Bronchial epithelial cell (primary cell): ENCODE results near the gene RNF121. TPM values are rescaled to one million over a fixed set of nuclear protein-coding genes. Genes with fewer than 3 reads are reported as not detected.

Experiments
- DNase-seq: peaks from one replicate; pipeline ENCODE4 v3.0.0-alpha.2; 2010; ENCODE audit warnings: low read depth
- FAIRE-seq: peaks from 2 replicates; lab custom pipeline; 2011; peaks lifted over from hg19 to GRCh38; lab: Jason Lieb, UNC
- H3K27me3 ChIP-seq: 2 replicates; pipeline ENCODE4 v1.5.1; 2011; ENCODE audit warnings: low read length; ENCODE audit not compliant: control insufficient read depth, insufficient read depth
- H3K36me3 ChIP-seq: 2 replicates; pipeline ENCODE4 v1.5.1; 2011; ENCODE audit warnings: low read length; ENCODE audit not compliant: control insufficient read depth, insufficient read depth
- H3K4me3 ChIP-seq: 2 replicates; pipeline ENCODE4 v1.5.1; 2011; ENCODE audit warnings: mild to moderate bottlenecking, low read depth, low read length, control low read depth
- total RNA-seq: library from RNA; depleted of rRNA; stranded (reverse); fragments of >200 nt; gene quantifications from 2 replicates; pipeline ENCODE4 v1.2.1, GENCODE V29; 2014
- TF ChIP-seq, protein P1 (sequence below): IDR thresholded peaks from 2 replicates; pipeline ENCODE4 v1.5.1; 2011; ENCODE audit warnings: mild to moderate bottlenecking, moderate library complexity, low read length, control low read depth, inconsistent platforms; ENCODE audit not compliant: insufficient read depth, severe bottlenecking

RNF121 gene
- total RNA-seq, 1 donor from 2014 or later = 32.6 TPM

DNA sequence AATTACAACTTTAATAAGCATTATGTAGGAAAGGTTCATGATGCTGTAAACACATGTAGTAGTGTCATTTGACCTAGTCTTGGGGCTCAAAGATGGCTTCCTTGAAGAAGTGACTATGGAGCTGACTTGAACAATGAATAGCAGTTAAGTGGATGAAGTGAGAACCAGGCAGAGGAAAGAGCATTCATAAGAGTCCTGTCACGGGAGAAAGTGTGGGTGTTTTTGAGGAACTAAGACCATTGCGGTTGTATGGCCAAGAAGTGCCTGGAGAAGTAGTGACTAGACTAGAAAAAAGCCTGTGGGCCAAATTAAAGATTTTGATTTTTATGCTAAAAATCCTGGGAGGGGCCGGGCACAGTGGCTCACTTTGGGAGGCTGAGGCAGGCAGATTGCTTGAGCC lies 62.6 kb downstream of the RNF121 start:
- Histone ChIP-seq H3K4me3 (no peak overlapping the region), H3K27me3 (no peaks in the 10 kb centered on the region), H3K36me3 (no peaks in the 10 kb centered on the region)
- DNase-seq = no peak
- no peak for FAIRE-seq
- TF ChIP-seq, protein P1, sequence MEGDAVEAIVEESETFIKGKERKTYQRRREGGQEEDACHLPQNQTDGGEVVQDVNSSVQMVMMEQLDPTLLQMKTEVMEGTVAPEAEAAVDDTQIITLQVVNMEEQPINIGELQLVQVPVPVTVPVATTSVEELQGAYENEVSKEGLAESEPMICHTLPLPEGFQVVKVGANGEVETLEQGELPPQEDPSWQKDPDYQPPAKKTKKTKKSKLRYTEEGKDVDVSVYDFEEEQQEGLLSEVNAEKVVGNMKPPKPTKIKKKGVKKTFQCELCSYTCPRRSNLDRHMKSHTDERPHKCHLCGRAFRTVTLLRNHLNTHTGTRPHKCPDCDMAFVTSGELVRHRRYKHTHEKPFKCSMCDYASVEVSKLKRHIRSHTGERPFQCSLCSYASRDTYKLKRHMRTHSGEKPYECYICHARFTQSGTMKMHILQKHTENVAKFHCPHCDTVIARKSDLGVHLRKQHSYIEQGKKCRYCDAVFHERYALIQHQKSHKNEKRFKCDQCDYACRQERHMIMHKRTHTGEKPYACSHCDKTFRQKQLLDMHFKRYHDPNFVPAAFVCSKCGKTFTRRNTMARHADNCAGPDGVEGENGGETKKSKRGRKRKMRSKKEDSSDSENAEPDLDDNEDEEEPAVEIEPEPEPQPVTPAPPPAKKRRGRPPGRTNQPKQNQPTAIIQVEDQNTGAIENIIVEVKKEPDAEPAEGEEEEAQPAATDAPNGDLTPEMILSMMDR = no peak

DNA sequence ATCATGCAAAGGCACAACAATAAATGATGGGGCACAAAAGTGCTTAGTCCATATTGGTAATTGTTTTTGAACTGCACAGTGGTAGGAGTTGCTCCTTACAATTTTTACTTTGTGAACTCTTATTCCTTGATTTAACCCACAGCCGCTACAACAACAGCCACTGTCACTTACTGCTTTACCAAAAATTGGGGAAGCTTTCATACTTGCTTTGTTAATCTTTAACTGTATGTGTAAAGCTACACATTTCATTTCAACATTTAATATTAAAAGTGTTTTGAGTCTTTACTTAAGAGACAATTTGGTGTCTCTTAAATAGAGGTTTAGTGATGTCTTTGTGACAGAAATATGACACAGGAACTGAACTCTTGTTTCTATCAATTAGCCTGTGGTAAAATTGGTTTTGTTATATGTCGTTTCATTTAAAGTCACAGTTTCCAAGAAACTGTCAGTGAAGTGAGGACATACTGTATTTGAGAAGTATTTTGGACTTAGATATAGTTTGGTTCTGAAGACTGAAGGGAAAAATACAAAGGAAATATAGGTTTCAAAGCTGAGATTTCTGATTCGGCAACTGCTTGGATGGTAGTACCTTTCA lies 63.4 kb downstream of the RNF121 start:
- Histone ChIP-seq H3K4me3 (no peak overlapping the region), H3K36me3 (no peaks in the 10 kb centered on the region), H3K27me3 (no peaks in the 10 kb centered on the region)
- no peak for DNase-seq
- FAIRE-seq = no peak
- TF ChIP-seq, protein P1 = no peak

DNA sequence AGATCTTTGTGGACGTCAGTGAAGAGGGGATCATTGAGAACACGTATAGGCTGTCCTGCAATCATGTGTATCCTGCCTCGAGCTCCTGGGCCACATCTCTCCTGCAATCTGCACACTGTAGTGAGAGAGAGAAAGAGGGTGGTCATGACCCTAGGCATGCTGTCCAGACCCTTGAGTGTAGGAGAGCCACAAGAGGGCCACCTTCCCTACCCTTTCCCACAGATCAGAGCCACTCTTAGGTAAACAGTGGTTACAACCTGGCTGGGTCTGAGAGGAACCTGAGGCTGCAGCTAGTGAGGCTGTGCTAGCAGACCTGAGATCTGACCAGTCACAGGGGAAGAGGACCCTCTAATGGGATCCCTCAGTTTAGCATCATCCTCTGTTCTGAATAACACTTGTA lies 65.9 kb downstream of the RNF121 start:
- TF ChIP-seq, protein P1 = no peak
- FAIRE-seq = no peak
- Histone ChIP-seq H3K27me3 (no peaks in the 10 kb centered on the region), H3K4me3 (no peak overlapping the region), H3K36me3 (no peaks in the 10 kb centered on the region)
- DNase-seq = no peak

DNA sequence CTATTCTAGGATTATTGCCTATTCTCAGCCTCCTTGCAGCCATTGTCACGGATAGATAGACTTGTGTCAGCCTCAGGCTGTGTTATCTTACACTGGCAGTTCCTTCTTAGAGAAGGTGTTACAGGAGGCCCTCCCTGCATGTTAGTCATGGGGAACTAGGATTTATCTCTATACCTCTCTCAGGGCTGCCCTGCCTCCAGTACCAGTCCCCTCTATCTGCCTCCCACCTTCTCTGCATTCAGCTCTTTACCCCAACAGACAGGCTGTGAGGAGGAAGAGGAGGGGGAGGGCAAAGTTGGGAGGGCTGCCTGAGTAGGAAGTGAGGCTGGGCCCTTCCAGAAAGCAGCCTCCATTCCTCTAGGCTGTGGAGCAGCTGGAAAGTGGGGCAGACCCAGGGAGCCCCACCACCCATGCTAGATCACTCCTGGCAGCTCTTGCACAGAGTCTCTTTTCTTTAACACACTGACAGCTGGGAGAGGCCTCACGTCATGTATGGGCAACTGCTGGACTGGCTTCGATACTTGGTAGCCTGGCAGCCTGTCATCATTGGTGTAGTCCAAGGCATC lies 67.0 kb downstream of the RNF121 start:
- peaks cover 1% of the 10 kb centered on the region for H3K36me3 ChIP-seq
- H3K4me3 ChIP-seq = no peak overlapping the region
- no peak for DNase-seq
- FAIRE-seq = no peak
- TF ChIP-seq, protein P1 = no peak
- no peaks in the 10 kb centered on the region for H3K27me3 ChIP-seq

DNA sequence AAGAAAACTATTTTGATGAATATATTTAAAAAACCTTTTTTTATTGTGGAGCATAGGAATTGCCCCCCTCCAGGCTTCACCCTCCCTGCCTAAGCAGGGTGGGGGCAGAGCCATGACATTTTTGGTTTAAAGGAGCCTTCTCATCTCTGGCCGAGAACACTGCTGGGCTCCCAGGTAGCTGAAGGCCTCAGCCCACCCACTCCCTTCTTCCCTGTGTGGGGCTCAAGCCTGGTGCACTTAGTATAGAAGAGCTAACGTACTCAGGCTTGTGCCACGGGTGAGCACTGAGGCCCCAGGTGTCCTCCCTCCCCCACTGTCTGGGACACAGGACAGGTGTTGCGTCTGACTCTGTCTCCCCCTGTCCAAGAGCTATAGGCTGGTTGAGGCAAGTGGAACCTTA lies 67.7 kb downstream of the RNF121 start:
- TF ChIP-seq, protein P1 = no peak
- Histone ChIP-seq H3K27me3 (no peaks in the 10 kb centered on the region), H3K36me3 (peaks cover 1% of the 10 kb centered on the region), H3K4me3 (no peak overlapping the region)
- FAIRE-seq = no peak
- DNase-seq = no peak

DNA sequence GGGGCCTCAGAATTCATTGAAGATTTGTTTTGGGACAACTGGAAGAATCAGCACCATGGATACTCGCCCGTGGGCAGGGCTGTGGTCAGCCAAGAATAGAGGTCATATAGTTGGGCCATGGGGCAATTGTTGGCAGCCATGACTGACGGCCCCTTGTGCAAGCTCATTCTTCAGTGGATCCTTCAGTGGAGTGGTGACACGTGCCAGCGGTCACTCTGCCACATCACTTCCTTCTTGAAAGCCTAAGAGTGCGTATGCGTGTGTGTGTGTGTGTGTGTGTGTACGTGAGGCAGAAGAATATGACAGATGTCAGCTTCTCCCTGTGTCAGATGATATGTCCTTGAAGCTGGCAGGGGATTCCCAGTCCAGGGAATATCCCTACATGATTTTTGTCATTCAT lies 68.1 kb downstream of the RNF121 start:
- H3K36me3 ChIP-seq = peaks cover 1% of the 10 kb centered on the region

More for the DNA sequence above, 68.1 kb downstream of the RNF121 start:
- FAIRE-seq (no peak), DNase-seq (no peak)
- H3K27me3 ChIP-seq = no peaks in the 10 kb centered on the region
- no peak overlapping the region for H3K4me3 ChIP-seq
- TF ChIP-seq, protein P1 = no peak
